WTC11 (cell line): ENCODE data around the gene CLNK. TPM values are rescaled to one million over a fixed set of nuclear protein-coding genes. Genes with fewer than 3 reads are reported as not detected.

ENCODE experiments used
- ATAC-seq: fragments of 200-7000 bp; cut with Tn5 transposase; 2 replicates; pipeline ENCODE4 v1.10.0; 2021; ENCODE audit warnings: mild to moderate bottlenecking, moderate library complexity
- CTCF ChIA-PET: fragments of 300-600 bp; sonication (Branson Sonifier 250); formaldehyde crosslinking; loops from one replicate; lab custom pipeline; 2021; ENCODE audit warnings: antibody characterized with exemption; lab: Charles Lee
- POLR2A ChIA-PET: fragments of 350-600 bp; sonication (Branson Sonifier 250); formaldehyde crosslinking; loops from one replicate; lab custom pipeline; 2021; ENCODE audit warnings: antibody characterized with exemption; lab: Charles Lee
- DNase-seq: peaks from one replicate; pipeline ENCODE4 v3.0.0; 2021; ENCODE audit warnings: low spot score
- H3K27ac Mint-ChIP-seq: 2 replicates; pipeline ENCODE4 v1.8.0; 2021; ENCODE audit warnings: mixed read lengths
- H3K27me3 Mint-ChIP-seq: 2 replicates; pipeline ENCODE4 v1.8.0; 2021; ENCODE audit warnings: low read depth, mild to moderate bottlenecking, moderate library complexity, mixed read lengths
- H3K36me3 Mint-ChIP-seq: 2 replicates; pipeline ENCODE4 v1.8.0; 2021; ENCODE audit warnings: mixed read lengths
- H3K4me1 Mint-ChIP-seq: 2 replicates; pipeline ENCODE4 v1.8.0; 2022; ENCODE audit warnings: mixed read lengths
- H3K4me3 Mint-ChIP-seq: 2 replicates; pipeline ENCODE4 v1.8.0; 2021; ENCODE audit warnings: mild to moderate bottlenecking, moderate library complexity, mixed read lengths
- H3K9me3 Mint-ChIP-seq: 2 replicates; pipeline ENCODE4 v1.8.0; 2021; ENCODE audit warnings: mixed read lengths
- AFF4 ChIP-seq: sonication (generic); formaldehyde crosslinking; IDR thresholded peaks from 2 replicates; pipeline ENCODE4 v1.8.1; 2023; ENCODE audit warnings: mild to moderate bottlenecking, missing genetic modification reagents, borderline replicate concordance
- ATF3 ChIP-seq: sonication (generic); formaldehyde crosslinking; conservative IDR thresholded peaks from 2 replicates; pipeline ENCODE4 v1.8.1; 2022; ENCODE audit warnings: mild to moderate bottlenecking, missing genetic modification reagents
- CREB1 ChIP-seq: sonication (generic); formaldehyde crosslinking; IDR thresholded peaks from 2 replicates; pipeline ENCODE4 v1.8.0; 2023; ENCODE audit warnings: mild to moderate bottlenecking, missing genetic modification reagents
- EMX1 ChIP-seq: fragments of 250-450 bp; sonication (Bioruptor Pico); IDR thresholded peaks from 2 replicates; pipeline ENCODE4 v1.8.0; 2021; ENCODE audit warnings: mild to moderate bottlenecking
- ETV6 ChIP-seq: sonication (generic); formaldehyde crosslinking; IDR thresholded peaks from 2 replicates; pipeline ENCODE4 v1.8.1; 2022; ENCODE audit warnings: mild to moderate bottlenecking, missing genetic modification reagents
- JAZF1 ChIP-seq: fragments of 250-450 bp; sonication (Bioruptor Pico); IDR thresholded peaks from 2 replicates; pipeline ENCODE4 v1.9.0; 2021; ENCODE audit warnings: moderate library complexity, mild to moderate bottlenecking, inconsistent platforms
- JUN ChIP-seq: sonication (generic); formaldehyde crosslinking; IDR thresholded peaks from 2 replicates; pipeline ENCODE4 v1.8.0; 2023; ENCODE audit warnings: mild to moderate bottlenecking, missing genetic modification reagents
- TEAD1 ChIP-seq: sonication (generic); formaldehyde crosslinking; IDR thresholded peaks from 2 replicates; pipeline ENCODE4 v1.8.0; 2022; ENCODE audit warnings: mild to moderate bottlenecking, missing genetic modification reagents
- TEAD4 ChIP-seq: sonication (generic); formaldehyde crosslinking; IDR thresholded peaks from 2 replicates; pipeline ENCODE4 v1.8.0; 2022; ENCODE audit warnings: mild to moderate bottlenecking, missing genetic modification reagents
- ZBTB21 ChIP-seq: sonication (generic); formaldehyde crosslinking; IDR thresholded peaks from 2 replicates; pipeline ENCODE4 v1.8.1; 2023; ENCODE audit warnings: mild to moderate bottlenecking, missing genetic modification reagents, borderline replicate concordance
- ZBTB43 ChIP-seq: sonication (generic); formaldehyde crosslinking; IDR thresholded peaks from 2 replicates; pipeline ENCODE4 v1.8.1; 2023; ENCODE audit warnings: mild to moderate bottlenecking, missing genetic modification reagents
- ZMAT4 ChIP-seq: fragments of 250-450 bp; sonication (Bioruptor Pico); IDR thresholded peaks from 2 replicates; pipeline ENCODE4 v1.9.0; 2021; ENCODE audit warnings: mild to moderate bottlenecking
- ZNF232 ChIP-seq: sonication (generic); formaldehyde crosslinking; IDR thresholded peaks from 2 replicates; pipeline ENCODE4 v1.8.0; 2022; ENCODE audit warnings: mild to moderate bottlenecking, missing genetic modification reagents
- ZNF281 ChIP-seq: sonication (generic); formaldehyde crosslinking; IDR thresholded peaks from 2 replicates; pipeline ENCODE4 v1.8.0; 2023; ENCODE audit warnings: mild to moderate bottlenecking, missing genetic modification reagents
- ZNF396 ChIP-seq: fragments of 250-450 bp; sonication (Bioruptor Pico); IDR thresholded peaks from 2 replicates; pipeline ENCODE4 v1.8.0; 2021; ENCODE audit warnings: mild to moderate bottlenecking, moderate library complexity, borderline replicate concordance
- ZNF425 ChIP-seq: fragments of 250-450 bp; sonication (Bioruptor Pico); conservative IDR thresholded peaks from 2 replicates; pipeline ENCODE4 v1.9.0; 2021; ENCODE audit warnings: mild to moderate bottlenecking
- ZSCAN18 ChIP-seq: fragments of 250-450 bp; sonication (Bioruptor Pico); IDR thresholded peaks from 2 replicates; pipeline ENCODE4 v2.1.2; 2022; ENCODE audit warnings: mild to moderate bottlenecking, moderate library complexity
- total RNA-seq: library from RNA; stranded (reverse); gene quantifications from 3 replicates; pipeline ENCODE4 v1.2.3, GENCODE V29; 2021

The CLNK gene
- total RNA-seq, 1 experiment from 2014 or later, result not detected

GRCh38 chr4:10619855-10620254 lies 64.7 kb downstream of the CLNK start:
- Mint-ChIP-seq H3K27me3 (peaks cover 5% of the 10 kb centered on the region), H3K4me1 (no peaks in the 10 kb centered on the region), H3K9me3 (peaks cover 62% of the 10 kb centered on the region), H3K36me3 (peaks cover 50% of the 10 kb centered on the region), H3K4me3 (no peak overlapping the region), H3K27ac (no peak overlapping the region)
- TF ChIP-seq ZNF281 (CRISPR knock-in tag) (no peak), JUN (CRISPR knock-in tag) (no peak), ZMAT4 (CRISPR knock-in tag) (no peak), CREB1 (CRISPR knock-in tag) (no peak), ZNF396 (CRISPR knock-in tag) (no peak), ETV6 (CRISPR knock-in tag) (no peak), ZBTB43 (CRISPR knock-in tag) (no peak), TEAD1 (no peak), TEAD4 (CRISPR knock-in tag) (no peak), ZBTB21 (CRISPR knock-in tag) (no peak), EMX1 (CRISPR knock-in tag) (no peak), AFF4 (no peak), ZNF425 (no peak), ZSCAN18 (CRISPR knock-in tag) (no peak), ZNF232 (CRISPR knock-in tag) (no peak), ATF3 (no peak), JAZF1 (no peak)
- DNase-seq, result no peak
- no peak for ATAC-seq
- POLR2A ChIA-PET, result no interaction called here
- CTCF ChIA-PET, result no interaction called here
